ENCODE measurements around the gene KIF3C.

GRCh38 chr2:25988134-25988533, 5.8 kb upstream of the KIF3C start:
- TF ChIP-seq, protein P1, sequence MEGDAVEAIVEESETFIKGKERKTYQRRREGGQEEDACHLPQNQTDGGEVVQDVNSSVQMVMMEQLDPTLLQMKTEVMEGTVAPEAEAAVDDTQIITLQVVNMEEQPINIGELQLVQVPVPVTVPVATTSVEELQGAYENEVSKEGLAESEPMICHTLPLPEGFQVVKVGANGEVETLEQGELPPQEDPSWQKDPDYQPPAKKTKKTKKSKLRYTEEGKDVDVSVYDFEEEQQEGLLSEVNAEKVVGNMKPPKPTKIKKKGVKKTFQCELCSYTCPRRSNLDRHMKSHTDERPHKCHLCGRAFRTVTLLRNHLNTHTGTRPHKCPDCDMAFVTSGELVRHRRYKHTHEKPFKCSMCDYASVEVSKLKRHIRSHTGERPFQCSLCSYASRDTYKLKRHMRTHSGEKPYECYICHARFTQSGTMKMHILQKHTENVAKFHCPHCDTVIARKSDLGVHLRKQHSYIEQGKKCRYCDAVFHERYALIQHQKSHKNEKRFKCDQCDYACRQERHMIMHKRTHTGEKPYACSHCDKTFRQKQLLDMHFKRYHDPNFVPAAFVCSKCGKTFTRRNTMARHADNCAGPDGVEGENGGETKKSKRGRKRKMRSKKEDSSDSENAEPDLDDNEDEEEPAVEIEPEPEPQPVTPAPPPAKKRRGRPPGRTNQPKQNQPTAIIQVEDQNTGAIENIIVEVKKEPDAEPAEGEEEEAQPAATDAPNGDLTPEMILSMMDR (IDR thresholded peaks at IDR 0.05): no peak
- TF ChIP-seq POLR2A (IDR thresholded peaks at IDR 0.05): no peak

Measured in thyroid gland (tissue), 4 donors.